SK-N-SH (cell line): ENCODE measurements around the gene TIMM17A. TPM values are rescaled to one million over a fixed set of nuclear protein-coding genes. Genes with fewer than 3 reads are reported as not detected.

ENCODE experiments used
- CTCF ChIA-PET: fragments of 300-600, 350-600 bp; formaldehyde crosslinking; extraction: SDS; loops from one replicate; lab custom pipeline; 2021; lab: Yijun Ruan, JAX
- POLR2A ChIA-PET: fragments of 350-600 bp; sonication (Branson Sonifier 250); formaldehyde crosslinking; extraction: SDS; loops from one replicate; lab custom pipeline; 2020; ENCODE audit warnings: antibody characterized with exemption, inconsistent platforms; lab: Yijun Ruan, JAX
- DNase-seq: peaks from one replicate; pipeline ENCODE4 v3.0.0; 2012
- H2AFZ ChIP-seq: fragments of 200-600 bp; sonication (generic); 2 replicates; pipeline ENCODE4 v1.8.1; 2016; ENCODE audit warnings: antibody characterized with exemption, mild to moderate bottlenecking, low read depth
- H3F3A ChIP-seq: fragments of 200-600 bp; sonication (generic); replicated peaks from 2 replicates; pipeline ENCODE3; 2016; ENCODE audit warnings: antibody characterized with exemption, mild to moderate bottlenecking; ENCODE audit not compliant: insufficient read depth
- H3K27ac ChIP-seq, 2 experiments: fragments of 200-500 bp in 1 of 2; fragments of 200-600 bp in 1 of 2; sonication (Bioruptor generic) in 1 of 2; sonication (generic), shearing (Covaris generic) in 1 of 2; 2 replicates each; pipeline versions ENCODE4 v1.5.1 to v1.6.1; 2014 to 2016; ENCODE audit warnings: low read depth in 2 of 2, inconsistent platforms in 1 of 2, low read length in 1 of 2, mild to moderate bottlenecking in 1 of 2, mixed read lengths in 1 of 2
- H3K27me3 ChIP-seq: fragments of 200-600 bp; sonication (generic), shearing (Covaris generic); 2 replicates; pipeline ENCODE4 v1.6.1; 2016; ENCODE audit warnings: mixed run types; ENCODE audit not compliant: insufficient read depth
- H3K36me3 ChIP-seq, 2 experiments: fragments of 200-500 bp in 1 of 2; fragments of 200-600 bp in 1 of 2; sonication (Bioruptor generic) in 1 of 2; sonication (generic) in 1 of 2; replicated peaks in 1 of 2; 2 replicates each; pipeline versions ENCODE3 to v1.5.1; 2014 to 2016; ENCODE audit warnings: low read length in 1 of 2, mild to moderate bottlenecking in 1 of 2; ENCODE audit not compliant: insufficient read depth in 2 of 2, control insufficient read depth in 1 of 2
- H3K4me1 ChIP-seq, 2 experiments: fragments of 200-500 bp in 1 of 2; fragments of 200-600 bp in 1 of 2; sonication (Bioruptor generic) in 1 of 2; sonication (generic), shearing (Covaris generic) in 1 of 2; 2 replicates each; pipeline versions ENCODE4 v1.5.1 to v1.6.1; 2014 to 2016; ENCODE audit warnings: low read depth in 1 of 2, low read length in 1 of 2, mixed run types in 1 of 2; ENCODE audit not compliant: insufficient read depth in 2 of 2, control insufficient read depth in 1 of 2
- H3K4me2 ChIP-seq: fragments of 200-600 bp; sonication (generic), shearing (Covaris generic); 2 replicates; pipeline ENCODE4 v1.6.1; 2017; ENCODE audit warnings: mixed run types
- H3K4me3 ChIP-seq, 2 experiments: fragments of 200-500 bp in 1 of 2; fragments of 200-600 bp in 1 of 2; sonication (Bioruptor generic) in 1 of 2; sonication (generic), shearing (Covaris generic) in 1 of 2; 2 replicates each; pipeline versions ENCODE4 v1.5.1 to v1.8.1; 2014 to 2016; ENCODE audit warnings: low read depth in 2 of 2, inconsistent platforms in 1 of 2, low read length in 1 of 2, mild to moderate bottlenecking in 1 of 2, mixed read lengths in 1 of 2, moderate library complexity in 1 of 2
- H3K79me2 ChIP-seq: fragments of 200-600 bp; sonication (generic); 2 replicates; pipeline ENCODE4 v1.8.1; 2017; ENCODE audit warnings: mild to moderate bottlenecking; ENCODE audit not compliant: insufficient read depth
- H3K9ac ChIP-seq: fragments of 200-600 bp; sonication (generic); 2 replicates; pipeline ENCODE4 v1.6.1; 2017; ENCODE audit warnings: mixed run types
- H3K9me2 ChIP-seq: fragments of 200-600 bp; sonication (generic); 2 replicates; pipeline ENCODE4 v1.6.1; 2017; ENCODE audit warnings: mixed run types
- H3K9me3 ChIP-seq: fragments of 200-600 bp; sonication (generic); 2 replicates; pipeline ENCODE4 v1.6.1; 2017; ENCODE audit warnings: mixed run types, mild to moderate bottlenecking, moderate library complexity
- H4K20me1 ChIP-seq: fragments of 200-600 bp; sonication (generic); 2 replicates; pipeline ENCODE4 v1.6.1; 2017; ENCODE audit warnings: mild to moderate bottlenecking, mixed run types; ENCODE audit not compliant: insufficient read depth
- ELF1 ChIP-seq: IDR thresholded peaks from 2 replicates; pipeline ENCODE4 v1.4.0; 2012
- EP300 ChIP-seq, 2 experiments: IDR thresholded peaks; 2 replicates each; pipeline versions ENCODE4 v1.4.0 to v1.6.1; 2012; ENCODE audit warnings: borderline replicate concordance in 1 of 2, low read depth in 1 of 2, low read length in 1 of 2
- FOSL2 ChIP-seq: IDR thresholded peaks from 2 replicates; pipeline ENCODE4 v1.4.0; 2012; ENCODE audit warnings: low read depth, mild to moderate bottlenecking, moderate library complexity, borderline replicate concordance
- FOXM1 ChIP-seq: IDR thresholded peaks from 2 replicates; pipeline ENCODE4 v1.4.0; 2012; ENCODE audit warnings: low read depth, mild to moderate bottlenecking
- GATA2 ChIP-seq: sonication (generic); formaldehyde crosslinking; IDR thresholded peaks from 2 replicates; pipeline ENCODE4 v1.5.0; 2020; ENCODE audit warnings: mild to moderate bottlenecking, missing genetic modification reagents
- JUND ChIP-seq: IDR thresholded peaks from 2 replicates; pipeline ENCODE4 v1.4.0; 2012
- MXI1 ChIP-seq: IDR thresholded peaks from 2 replicates; pipeline ENCODE4 v1.6.1; 2012; ENCODE audit warnings: mild to moderate bottlenecking, low read depth, low read length, improper control_type of control experiment
- NFIC ChIP-seq: IDR thresholded peaks from 2 replicates; pipeline ENCODE4 v1.4.0; 2012; ENCODE audit warnings: borderline replicate concordance
- NRF1 ChIP-seq: IDR thresholded peaks from 2 replicates; pipeline ENCODE4 v1.6.1; 2012; ENCODE audit warnings: low read depth, mild to moderate bottlenecking, low read length
- PBX3 ChIP-seq: IDR thresholded peaks from 2 replicates; pipeline ENCODE4; 2012
- POLR2AphosphoS5 ChIP-seq: IDR thresholded peaks from 2 replicates; pipeline ENCODE4 v1.6.1; 2012; ENCODE audit warnings: low read depth, low read length
- TCF12 ChIP-seq: IDR thresholded peaks from 2 replicates; pipeline ENCODE4 v1.4.0; 2012
- TEAD4 ChIP-seq: IDR thresholded peaks from 2 replicates; pipeline ENCODE4 v1.4.0; 2012; ENCODE audit warnings: mild to moderate bottlenecking, borderline replicate concordance; ENCODE audit not compliant: insufficient read depth
- USF1 ChIP-seq: IDR thresholded peaks from 2 replicates; pipeline ENCODE4 v1.4.0; 2012; ENCODE audit warnings: low read depth, borderline replicate concordance
- WGBS: methylation state at CpG from one replicate; pipeline ENCODE4 v1.1.6; 2017; ENCODE audit warnings: low lambda C conversion rate; 5-methylcytosine and 5-hydroxymethylcytosine counted together
- polyA plus RNA-seq, 3 experiments: library from polyadenylated mRNA; depleted of rRNA; stranded (reverse); fragments of >200 nt; gene quantifications; 2 replicates each; pipeline ENCODE4 v1.2.3, GENCODE V29; 2012
- TF ChIP-seq, protein P1 (sequence below): fragments of 200-600 bp; sonication (generic); IDR thresholded peaks from 2 replicates; pipeline ENCODE4 v1.6.1; 2017; ENCODE audit warnings: antibody characterized with exemption, mild to moderate bottlenecking, moderate library complexity

Gene TIMM17A
- polyA plus RNA-seq, 1 of the 3 experiments (the other 2 are of a cell fraction) = 33.6 TPM

GRCh38 chr1:201916649-201917249 is 38.6 kb upstream of the TIMM17A start (continued):
- TF ChIP-seq USF1 (no peak), NRF1 (no peak), FOXM1 (no peak), POLR2AphosphoS5 (peak; percentile 40; the same call in 1 of the 2 replicates), MXI1 (no peak), NFIC (peak; percentile 99), EP300 (IDR thresholded peaks at IDR 0.05; ENCODE audit: borderline replicate concordance in 1 of 2, low read depth in 1 of 2, low read length in 1 of 2) (peak; percentile 38 to 70; a peak in 3 of 4 replicates), GATA2 (CRISPR knock-in tag) (peak; percentile 97), JUND (peak; percentile 70; the same call in 1 of the 2 replicates)
- TF ChIP-seq, protein P1, sequence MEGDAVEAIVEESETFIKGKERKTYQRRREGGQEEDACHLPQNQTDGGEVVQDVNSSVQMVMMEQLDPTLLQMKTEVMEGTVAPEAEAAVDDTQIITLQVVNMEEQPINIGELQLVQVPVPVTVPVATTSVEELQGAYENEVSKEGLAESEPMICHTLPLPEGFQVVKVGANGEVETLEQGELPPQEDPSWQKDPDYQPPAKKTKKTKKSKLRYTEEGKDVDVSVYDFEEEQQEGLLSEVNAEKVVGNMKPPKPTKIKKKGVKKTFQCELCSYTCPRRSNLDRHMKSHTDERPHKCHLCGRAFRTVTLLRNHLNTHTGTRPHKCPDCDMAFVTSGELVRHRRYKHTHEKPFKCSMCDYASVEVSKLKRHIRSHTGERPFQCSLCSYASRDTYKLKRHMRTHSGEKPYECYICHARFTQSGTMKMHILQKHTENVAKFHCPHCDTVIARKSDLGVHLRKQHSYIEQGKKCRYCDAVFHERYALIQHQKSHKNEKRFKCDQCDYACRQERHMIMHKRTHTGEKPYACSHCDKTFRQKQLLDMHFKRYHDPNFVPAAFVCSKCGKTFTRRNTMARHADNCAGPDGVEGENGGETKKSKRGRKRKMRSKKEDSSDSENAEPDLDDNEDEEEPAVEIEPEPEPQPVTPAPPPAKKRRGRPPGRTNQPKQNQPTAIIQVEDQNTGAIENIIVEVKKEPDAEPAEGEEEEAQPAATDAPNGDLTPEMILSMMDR = 0 out of 2 replicates have a peak, but pooled peaks have one; percentile 14
- TF ChIP-seq, all 33 proteins: peak for 15

DNA sequence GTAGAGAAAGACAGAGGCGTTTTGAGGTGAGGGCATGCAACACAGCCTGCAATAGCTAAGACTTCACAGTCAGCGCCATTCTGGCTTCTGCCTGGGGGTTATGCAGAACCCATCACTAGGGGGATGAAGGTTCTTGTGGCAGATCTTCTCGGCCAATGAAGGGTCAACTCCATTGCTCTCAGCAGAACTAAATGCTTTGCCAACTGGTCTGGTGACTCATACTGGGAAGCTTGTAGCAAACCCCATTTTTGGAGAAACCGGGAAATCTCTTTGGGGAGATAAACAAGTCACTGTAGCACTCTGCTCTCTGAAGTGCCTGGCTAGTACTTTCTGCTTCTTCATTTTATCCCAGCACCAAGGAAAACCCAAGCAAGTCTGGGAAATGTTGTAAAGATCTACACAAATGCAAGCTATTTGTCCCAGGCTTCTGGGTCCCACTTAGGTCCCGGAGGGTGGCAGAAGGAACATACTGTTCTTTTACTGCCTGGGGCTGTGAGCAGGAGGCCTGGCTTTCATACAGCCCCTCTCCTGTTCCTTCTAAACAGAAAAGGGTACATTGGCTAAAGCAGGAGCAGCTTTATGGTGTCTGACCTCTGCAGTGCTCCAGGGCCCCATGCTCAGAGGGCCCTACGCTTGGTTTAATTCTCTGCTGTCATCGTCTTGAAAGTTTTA is 37.8 kb upstream of the TIMM17A start:
- Histone ChIP-seq H3K4me3 (no peak overlapping the region; a peak in 1 of 4 replicates), H3K27me3 (no peaks in the 10 kb centered on the region), H3K27ac (peak overlapping the region; percentile 53 to 81; a peak in 3 of 4 replicates), H2AFZ (peak overlapping the region; percentile 43), H3K4me2 (peak overlapping the region; percentile 69), H3F3A (peaks cover 13% of the 10 kb centered on the region), H4K20me1 (no peaks in the 10 kb centered on the region), H3K79me2 (no peaks in the 10 kb centered on the region), H3K9me2 (no peaks in the 10 kb centered on the region), H3K9ac (no peak overlapping the region; the same call in 1 of the 2 replicates), H3K36me3 (no peaks in the 10 kb centered on the region), H3K9me3 (no peaks in the 10 kb centered on the region), H3K4me1 (peaks cover 16 to 18% of the 10 kb centered on the region in 2 experiments)
- 78% methylated on average over 7 of the region's 7 CpGs for WGBS
- ChIA-PET POLR2A (no interaction called here), CTCF (interaction anchor here (0.6 to 4.2 kb wide), 6 partner anchors 10 to 88 kb away, joined by 3 to 28 read pairs (median 5); no protein-coding TSS in a partner anchor)
- TF ChIP-seq ELF1 (no peak), FOSL2 (peak; percentile 57; the same call in 1 of the 2 replicates), NFIC (peak; percentile 24; the same call in 1 of the 2 replicates), TCF12 (peak; percentile 25; the same call in 1 of the 2 replicates), TEAD4 (0 out of 2 replicates have a peak, but pooled peaks have one; percentile 16), JUND (peak; percentile 29; the same call in 1 of the 2 replicates), PBX3 (no peak)
- no peak for DNase-seq
